ENCODE data around the gene CFLAR.
"Not testable (repeated sequence)": the region's sequence is repeated elsewhere in the genome, so short reads cannot be mapped to it uniquely, and the experiment has no call there.

The CFLAR gene

DNA sequence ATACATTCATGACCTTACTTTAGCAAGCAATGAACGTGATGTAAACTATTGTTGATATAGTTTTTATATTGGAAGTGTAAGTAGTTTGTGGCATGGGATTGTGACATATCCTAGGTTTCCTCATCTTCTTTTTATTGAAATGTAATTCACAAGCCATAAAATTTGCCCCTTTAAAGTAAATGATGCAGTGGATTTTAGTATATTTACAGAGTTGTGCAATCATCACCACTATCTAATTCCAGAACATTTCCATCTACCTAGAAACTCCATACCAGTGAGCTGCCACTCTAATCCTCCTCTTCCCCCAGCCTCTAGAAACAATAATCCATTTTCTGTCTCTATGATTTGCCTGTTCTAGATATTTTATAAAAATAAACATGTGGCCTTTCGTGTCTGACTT is 56.3 kb downstream of the CFLAR start:
- no peak for DNase-seq (ENCODE audit: low read depth, low spot score)
- no peak overlapping the region for H3K27ac ChIP-seq

DNA sequence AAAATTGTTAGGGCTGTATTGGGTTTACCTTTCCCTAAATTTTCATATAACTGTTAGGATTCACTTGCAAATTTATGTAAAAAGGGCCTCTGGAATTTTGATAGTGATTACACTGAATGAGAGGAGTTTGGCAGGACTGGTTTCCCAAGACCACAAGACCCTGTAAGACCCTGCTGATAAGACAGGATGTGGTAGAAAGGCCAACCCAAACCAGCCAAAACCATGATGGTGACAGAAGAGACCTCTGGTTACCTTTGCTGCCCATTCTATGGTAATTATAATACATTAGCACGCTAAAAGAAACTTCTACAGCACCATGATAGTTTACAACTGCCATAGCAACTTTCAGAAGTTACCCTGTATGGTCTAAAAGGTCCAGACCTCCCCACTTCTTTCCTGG is 58.7 kb downstream of the CFLAR start:
- no peak for DNase-seq (ENCODE audit: low read depth, low spot score)
- H3K27ac ChIP-seq = no peak overlapping the region

DNA sequence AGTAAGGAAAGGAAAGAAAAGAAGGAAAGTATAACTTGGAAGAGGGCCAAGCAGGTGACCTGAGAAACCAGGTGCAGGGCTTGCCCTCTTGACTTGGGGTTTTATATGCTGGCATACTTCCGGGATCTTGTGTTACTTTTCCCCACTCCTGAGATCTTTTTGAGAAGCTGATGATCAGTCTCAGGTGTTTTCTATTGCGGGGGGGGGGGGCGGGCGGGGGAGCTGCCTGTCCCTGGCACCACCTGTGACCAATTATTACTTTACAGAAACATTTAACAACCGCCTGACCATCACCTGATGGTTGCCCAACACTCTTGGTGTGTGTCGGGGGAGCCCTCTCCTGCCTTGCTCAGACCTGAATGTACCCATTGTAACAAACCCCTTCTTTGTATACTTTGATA is 60.1 kb downstream of the CFLAR start:
- H3K27ac ChIP-seq = peak overlapping the region; percentile 24
- DNase-seq (ENCODE audit: low read depth, low spot score) = no peak

DNA sequence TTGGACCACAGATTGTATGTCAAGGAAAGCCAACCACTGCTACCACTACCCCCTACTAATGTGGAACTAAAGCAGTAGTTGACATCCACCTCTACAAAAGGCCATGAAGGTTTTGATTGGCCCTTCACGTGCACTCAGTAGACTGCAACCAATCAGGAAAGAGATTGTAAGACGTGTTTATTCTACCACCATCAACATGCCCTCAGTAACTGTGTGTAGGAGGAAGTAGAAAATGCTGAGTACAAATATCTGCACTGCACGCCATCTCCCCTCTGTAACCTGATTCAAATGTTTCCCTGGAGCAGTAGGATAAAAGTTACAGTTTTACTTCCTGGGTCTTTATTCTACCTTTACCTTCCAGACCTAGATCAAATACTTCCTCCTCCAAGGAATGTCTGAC is 64.0 kb downstream of the CFLAR start:
- no peak overlapping the region for H3K27ac ChIP-seq

DNA sequence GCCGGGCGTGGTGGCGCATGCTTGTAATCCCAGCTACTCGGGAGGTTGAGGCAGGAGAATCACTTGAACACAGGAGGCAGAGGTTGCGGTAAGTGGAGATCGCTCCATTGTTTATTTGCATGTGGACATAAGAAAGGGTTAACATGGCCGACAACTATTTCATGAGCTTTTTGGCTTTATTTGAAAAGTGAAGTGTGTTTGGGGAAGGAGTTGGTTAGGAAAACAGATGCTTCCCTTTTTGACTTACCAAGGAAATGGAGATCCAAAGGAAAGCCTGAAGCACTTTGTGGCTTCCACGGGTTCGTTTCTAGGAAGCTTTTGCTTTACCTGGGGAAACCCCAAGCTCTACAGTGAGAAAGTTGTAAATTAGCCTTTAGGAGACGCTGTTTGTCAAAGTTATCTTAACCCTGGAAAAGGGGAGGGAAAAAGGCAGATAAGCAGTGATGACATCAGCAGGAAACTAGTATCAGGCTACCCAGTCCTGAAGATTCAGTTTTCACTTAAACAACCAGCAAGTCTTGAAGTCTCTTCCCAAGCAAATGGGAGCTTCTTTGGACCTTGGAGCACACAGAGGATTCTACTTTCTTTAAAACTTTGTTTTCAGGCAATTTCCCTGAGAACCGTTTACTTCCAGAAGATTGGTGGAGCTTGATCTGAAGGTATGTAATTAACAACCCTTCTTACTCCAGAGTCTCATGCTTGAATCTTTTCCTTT is 66.8 kb downstream of the CFLAR start, which contains the start of gene CASP10:
Gene CASP10, plus strand, starts transcription at position 492 of the 715 bp plus-strand sequence. CDS start 2,637 bp downstream, outside the sequence.
- H3K27ac ChIP-seq = peak within 1 kb of the TSS; percentile 46
- peak; percentile 46 for DNase-seq (ENCODE audit: low read depth, low spot score)

More for the DNA sequence above, 64.0 kb downstream of the CFLAR start:
- DNase-seq (ENCODE audit: low read depth, low spot score) = no peak

DNA sequence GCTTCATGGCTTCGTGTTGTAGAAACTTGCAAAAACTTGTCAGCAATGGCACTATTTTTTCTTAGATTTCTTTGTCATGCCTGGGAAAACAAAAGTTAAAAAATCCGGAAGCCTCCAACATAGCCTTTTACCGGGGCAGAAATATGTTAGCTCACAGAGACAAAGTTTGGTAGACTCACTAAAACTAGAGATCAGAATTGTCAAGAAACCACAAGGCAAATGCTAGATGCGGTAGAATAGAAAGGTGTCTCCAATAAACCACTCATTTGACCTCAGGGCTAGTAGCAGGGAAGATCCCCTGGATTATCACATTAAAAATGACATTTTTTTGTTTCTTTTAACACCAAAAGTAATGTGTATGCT is 67.4 kb downstream of the CFLAR start:
- DNase-seq (ENCODE audit: low read depth, low spot score) = no peak
- H3K27ac ChIP-seq = peak overlapping the region; percentile 46

DNA sequence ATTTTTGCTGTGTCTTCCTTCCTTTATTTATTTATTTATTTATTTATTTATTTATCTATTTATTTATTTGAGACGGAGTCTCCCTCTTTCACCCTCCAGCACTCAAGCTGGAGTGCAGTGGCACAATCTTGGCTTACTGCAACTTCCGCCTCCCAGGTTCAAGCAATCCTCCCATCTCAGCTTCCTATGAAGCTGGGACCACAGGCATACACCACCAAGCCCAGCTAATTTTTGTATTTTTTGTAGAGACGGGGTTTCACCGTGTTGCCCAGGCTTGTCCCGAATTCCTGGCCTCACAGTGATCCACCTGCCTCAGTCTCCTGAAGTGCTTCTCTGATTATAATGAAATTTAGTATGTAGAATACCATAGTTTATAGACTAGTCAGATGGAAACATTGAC is 67.9 kb downstream of the CFLAR start:
- DNase-seq (ENCODE audit: low read depth, low spot score); H3K27ac ChIP-seq: not testable (repeated sequence)

DNA sequence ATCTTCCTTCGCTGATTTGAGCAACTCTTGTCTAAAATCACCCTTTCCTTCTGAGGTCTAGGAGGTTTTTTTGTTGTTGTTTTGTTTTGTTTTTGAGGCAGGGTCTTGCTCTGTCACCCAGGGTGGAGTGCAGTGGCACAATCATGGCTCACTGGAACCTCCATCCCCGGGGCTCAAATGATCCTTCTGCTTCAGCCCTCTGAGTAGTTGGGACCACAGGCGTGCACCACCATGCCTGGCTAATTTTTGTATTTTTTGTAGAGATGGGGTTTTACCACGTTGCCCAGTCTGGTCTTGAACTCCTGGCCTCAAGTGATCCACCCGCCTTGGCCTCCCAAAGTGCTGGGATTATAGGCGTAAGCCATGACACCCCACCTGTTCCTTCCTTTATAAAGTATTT is 68.3 kb downstream of the CFLAR start:
- not testable (repeated sequence) for H3K27ac ChIP-seq; DNase-seq (ENCODE audit: low read depth, low spot score)

DNA sequence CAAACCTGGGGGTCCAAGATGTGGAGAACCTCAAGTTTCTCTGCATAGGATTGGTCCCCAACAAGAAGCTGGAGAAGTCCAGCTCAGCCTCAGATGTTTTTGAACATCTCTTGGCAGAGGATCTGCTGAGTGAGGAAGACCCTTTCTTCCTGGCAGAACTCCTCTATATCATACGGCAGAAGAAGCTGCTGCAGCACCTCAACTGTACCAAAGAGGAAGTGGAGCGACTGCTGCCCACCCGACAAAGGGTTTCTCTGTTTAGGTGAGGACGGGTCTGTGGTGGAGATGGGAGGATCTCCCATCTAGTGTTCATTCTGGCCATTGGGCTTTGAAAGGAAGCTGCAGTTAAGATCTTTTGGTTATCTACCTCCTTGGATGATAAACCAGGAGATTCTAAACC is 69.9 kb downstream of the CFLAR start:
- DNase-seq (ENCODE audit: low read depth, low spot score) = no peak
- no peak overlapping the region for H3K27ac ChIP-seq

DNA sequence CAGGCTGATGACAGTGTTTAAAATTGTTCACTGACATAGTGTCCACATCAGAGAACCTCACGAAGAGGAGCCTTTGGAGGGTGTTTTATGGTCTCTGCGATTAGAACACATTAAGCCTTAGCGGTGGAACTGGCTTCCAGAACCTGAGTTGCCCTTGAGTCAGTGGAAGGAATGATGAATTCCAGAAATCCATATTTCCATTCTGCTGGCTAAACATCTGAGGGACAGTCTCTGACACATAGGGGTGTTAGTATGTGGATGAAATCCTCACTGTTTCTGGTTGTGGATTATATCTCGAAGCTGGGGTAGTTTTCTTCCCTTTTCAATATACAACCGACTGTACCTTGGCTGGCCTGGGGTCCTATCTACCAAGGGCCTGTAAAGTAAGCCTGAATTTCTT is 71.0 kb downstream of the CFLAR start:
- H3K27ac ChIP-seq = no peak overlapping the region
- DNase-seq (ENCODE audit: low read depth, low spot score) = no peak

DNA sequence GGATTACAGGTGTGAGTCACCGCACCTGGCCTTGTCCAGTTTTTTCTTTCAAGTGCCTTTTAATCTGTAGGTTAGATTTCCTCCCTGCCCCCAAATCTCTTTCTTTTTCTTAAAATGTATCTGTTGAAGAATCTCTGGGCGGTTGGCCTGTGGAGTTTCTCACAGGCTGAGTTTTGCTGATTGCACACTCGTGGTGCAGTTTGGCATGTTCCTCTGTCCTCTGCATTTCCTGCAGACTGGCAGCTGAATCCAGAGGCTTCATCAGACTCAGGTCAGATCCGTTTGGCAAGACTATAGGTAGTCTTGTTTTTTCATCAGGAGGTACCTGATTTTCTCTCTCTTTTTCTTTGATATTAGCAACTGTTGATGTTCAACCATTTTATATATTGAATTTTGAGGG is 72.5 kb downstream of the CFLAR start:
- H3K27ac ChIP-seq = no peak overlapping the region

DNA sequence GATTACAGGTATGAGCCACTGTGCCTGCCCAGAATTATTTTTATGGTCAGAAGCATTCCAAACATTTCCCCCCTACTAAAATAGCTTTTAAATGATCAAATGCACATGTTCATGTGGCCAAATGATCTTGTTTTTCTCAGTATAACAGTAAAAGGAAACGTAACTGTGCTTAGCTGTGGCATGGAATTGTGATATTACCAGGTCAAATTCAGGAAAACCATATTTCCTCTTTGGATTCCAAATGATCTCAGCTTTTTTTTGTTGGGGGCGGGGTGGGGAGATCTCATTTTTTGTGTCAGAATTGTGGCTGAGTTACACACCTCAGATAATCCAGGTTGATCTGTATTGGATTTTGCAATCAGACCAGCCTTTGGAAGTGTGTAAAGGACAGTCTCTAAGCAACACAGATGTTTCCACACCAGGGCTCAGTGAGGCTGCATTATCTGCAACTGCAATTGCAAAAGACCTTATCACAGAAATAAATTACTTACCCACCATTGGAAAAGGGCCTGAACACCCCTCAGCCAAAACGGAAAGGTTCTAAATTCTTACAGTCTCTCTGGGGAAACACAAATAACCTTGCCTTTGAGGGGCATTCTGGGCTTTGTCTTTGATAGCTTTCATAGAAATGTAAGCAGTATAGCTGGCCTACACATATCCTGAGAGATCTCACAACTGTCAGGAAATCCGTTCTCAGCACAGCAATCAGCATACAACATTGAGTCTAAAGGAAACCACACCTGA is 75.3 kb downstream of the CFLAR start:
- DNase-seq (ENCODE audit: low read depth, low spot score) = no peak
- H3K27ac ChIP-seq = no peak overlapping the region

More for the DNA sequence above, 72.5 kb downstream of the CFLAR start:
- DNase-seq (ENCODE audit: low read depth, low spot score) = no peak

DNA sequence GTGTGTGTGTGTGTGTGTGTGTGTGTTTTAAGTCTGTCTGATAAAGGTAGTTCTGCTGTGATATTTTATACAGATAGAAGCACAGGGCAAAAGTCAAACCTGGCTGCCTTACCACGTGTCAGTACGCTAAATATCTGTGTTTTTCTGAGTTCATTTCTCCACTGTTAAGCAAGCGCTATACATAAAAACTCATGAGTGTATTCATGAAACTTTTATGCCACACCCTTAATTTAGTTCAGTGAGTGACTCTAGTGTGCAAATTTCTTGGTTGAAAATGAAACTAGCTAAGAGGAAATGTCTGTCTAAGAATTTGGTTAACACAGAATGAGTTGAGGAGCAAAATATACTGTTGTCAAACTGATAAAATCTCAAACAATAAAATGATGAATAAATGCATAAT is 78.1 kb downstream of the CFLAR start:
- no peak for DNase-seq (ENCODE audit: low read depth, low spot score)
- H3K27ac ChIP-seq = no peak overlapping the region

DNA sequence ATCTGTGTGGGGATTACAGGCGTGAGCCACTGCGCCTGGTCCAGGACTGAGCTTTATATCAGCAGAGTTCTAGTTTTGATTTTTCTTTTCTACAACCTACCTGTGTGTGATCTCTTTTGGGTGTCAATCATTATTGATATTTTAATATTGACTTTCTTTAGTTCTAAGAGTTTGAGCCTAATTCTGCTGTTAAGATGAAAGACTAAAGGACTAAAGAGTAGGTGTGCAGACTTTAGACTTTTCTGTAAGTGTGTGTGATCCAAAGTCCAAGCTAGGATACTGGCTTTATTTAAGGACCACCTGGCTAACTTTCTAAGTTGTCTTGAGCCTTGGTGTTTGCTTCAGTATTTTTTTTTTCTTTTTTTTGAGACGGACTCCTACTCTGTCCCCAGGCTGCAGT is 79.4 kb downstream of the CFLAR start:
- H3K27ac ChIP-seq = no peak overlapping the region
- no peak for DNase-seq (ENCODE audit: low read depth, low spot score)

DNA sequence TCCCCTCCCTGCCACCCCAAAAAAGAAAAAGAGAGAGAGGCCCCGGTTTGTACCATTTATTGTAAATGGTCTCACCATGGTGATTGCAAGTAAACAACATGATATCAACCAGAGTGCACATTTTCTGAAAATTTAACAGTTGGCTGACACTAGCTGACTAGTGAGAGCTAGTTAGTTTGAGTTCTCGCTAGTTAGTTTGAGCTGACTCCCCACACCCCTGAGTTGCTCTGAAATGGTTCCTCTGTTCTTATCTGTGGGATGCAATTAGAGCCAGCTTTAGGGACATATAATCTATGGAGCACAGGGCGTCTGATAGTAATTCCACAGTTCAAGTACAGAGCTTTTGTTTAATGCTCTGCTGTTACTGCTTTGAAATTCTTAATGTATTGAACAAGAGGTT is 80.0 kb downstream of the CFLAR start:
- no peak overlapping the region for H3K27ac ChIP-seq
- no peak for DNase-seq (ENCODE audit: low read depth, low spot score)

DNA sequence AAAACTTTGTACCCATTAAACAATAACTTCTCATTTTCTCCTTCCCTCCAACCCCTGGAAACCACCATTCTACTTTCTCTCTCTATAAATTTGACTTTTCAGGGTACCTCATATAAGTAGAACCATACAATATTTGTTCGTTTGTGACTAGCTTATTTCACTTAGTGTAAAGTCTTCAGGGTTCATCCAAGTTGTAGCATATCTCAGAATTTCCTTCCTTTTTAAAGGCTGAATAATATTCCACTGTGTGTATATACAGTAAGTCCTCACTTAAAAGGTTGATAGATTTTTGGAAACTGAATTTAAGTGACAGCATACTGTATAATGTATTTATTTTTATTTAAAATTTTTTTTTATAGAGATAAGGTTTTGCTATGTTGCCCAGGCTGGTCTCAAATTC is 80.8 kb downstream of the CFLAR start:
- H3K27ac ChIP-seq = no peak overlapping the region
- no peak for DNase-seq (ENCODE audit: low read depth, low spot score)

DNA sequence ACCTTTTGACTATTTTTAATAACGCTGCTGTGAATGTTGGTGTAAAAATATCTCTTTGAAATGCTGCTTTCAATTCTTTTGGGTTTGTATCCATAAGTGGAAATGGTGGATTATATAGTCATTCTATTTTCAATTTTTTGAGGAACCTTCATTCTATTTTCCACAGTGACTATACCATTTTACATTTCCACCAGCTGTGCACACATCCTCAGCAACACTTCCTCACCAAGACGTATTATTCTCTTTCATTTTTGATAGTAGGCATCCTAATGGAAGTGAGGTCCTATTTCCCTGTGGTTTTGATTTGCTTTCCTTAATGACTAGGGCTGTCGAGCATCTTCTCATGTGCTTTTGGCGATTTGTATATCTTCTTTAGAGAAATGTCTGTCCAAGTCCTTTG is 81.8 kb downstream of the CFLAR start:
- H3K27ac ChIP-seq = no peak overlapping the region
- no peak for DNase-seq (ENCODE audit: low read depth, low spot score)

DNA sequence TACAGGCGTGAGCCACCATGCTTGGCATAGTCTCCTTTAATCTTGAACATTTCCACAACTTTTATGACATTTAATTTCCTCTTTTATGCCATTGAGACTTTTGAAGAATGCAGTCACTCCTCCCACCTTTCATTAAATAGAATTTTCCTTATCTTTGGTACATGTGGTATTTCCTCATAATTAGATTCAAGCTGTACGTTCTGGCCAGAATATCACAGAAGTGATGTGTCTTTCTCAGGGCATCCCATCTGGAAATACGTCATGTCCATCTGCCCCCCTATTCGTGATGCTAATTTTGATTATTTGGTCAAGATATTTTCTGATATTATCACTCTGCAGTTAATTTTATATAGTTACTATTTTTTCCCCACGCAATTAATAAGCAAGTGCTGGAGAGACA is 83.9 kb downstream of the CFLAR start:
- H3K27ac ChIP-seq = no peak overlapping the region
- no peak for DNase-seq (ENCODE audit: low read depth, low spot score)

DNA sequence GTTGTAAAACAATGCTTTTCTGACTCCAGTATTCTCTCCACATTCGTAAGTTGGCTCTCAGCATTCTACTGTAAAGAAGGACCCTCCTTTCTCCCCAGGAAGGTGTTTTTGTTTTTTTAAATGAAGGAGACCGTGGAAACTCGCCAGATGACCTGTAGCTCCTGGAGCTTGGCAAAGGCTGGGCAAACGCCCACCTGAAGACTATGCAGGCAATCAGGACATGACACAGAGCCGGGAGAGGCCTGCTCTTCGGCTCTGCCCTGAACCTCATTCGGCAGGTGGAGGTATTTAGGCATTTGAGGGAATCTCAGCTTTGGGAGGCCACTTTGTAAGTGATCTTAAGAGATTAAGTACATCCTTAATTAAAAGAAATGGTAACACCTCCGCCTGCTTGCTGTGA is 84.4 kb downstream of the CFLAR start:
- DNase-seq (ENCODE audit: low read depth, low spot score) = no peak
- H3K27ac ChIP-seq = no peak overlapping the region

DNA sequence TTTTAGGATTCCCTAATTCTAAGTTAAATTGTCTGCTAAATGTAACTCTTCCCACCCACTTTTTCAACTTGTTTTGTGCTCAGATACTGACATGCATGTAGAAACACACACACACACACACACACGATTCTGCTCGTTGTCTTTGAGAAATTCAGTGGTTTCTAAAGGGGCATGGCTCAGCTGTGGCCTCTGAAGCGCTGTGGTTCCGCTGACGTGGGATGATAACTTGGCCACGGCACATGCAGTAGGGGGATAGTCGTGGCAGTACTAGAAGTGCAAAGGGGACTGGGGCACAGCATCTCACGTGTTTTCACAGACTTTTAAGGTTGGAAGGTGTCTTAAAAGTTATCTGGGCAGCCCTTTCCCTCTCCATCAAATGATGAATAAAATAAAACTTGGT is 85.4 kb downstream of the CFLAR start:
- H3K27ac ChIP-seq = no peak overlapping the region
- no peak for DNase-seq (ENCODE audit: low read depth, low spot score)

DNA sequence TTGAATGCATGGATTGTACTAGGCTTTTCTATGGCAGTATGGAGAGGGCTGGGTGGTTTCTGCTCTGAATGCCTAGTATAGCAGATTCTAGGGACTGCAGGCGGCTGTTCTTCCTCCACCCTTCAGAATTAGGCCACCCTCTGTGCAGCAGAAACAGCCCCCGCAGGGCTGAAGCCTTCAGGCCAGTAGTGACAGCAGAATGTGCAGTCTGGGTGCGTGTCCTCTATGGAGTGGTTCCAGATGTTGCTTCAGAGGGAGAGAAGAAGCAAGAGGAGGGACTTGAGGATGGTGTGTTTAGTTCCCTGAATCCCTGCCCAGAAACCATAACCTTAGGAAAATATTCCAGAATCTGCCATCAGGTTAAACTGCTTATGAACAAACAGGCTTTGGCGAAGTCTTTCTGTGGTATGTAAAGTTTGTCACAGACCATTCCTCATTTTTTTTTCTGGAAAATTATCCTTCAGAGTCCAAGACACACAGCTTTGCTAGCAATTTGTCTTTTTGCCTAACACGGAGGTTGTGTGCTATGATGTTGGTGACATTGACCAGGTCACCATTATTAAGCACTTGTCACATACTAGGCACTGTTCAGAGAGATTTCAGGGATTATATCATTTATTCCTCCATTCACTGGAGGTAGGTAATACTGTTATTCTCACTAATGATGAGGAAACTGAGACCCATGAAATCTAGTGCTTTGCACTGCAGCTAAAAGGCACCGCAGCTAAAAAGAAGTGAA is 88.1 kb downstream of the CFLAR start:
- DNase-seq (ENCODE audit: low read depth, low spot score) = no peak
- no peak overlapping the region for H3K27ac ChIP-seq
